Measurements from ENCODE around the gene CACNA1I.

GRCh38 chr22:39593066-39593930, 22.7 kb downstream of the CACNA1I start:
- TF ChIP-seq CTCF (IDR thresholded peaks at IDR 0.05) (no peak), RAD21 (IDR thresholded peaks at IDR 0.05; ENCODE audit: low read length) (no peak), MAX (IDR thresholded peaks at IDR 0.05; ENCODE audit: low read depth) (no peak), GATA2 (CRISPR knock-in tag; IDR thresholded peaks at IDR 0.05) (no peak), PBX3 (IDR thresholded peaks at IDR 0.05) (no peak), FOSL2 (IDR thresholded peaks at IDR 0.05; ENCODE audit: borderline replicate concordance, low read depth) (no peak)

All from SK-N-SH (cell line).